Immature natural killer cell (primary cell): Measurements from ENCODE around the gene C11orf71. TPM values are rescaled to one million over a fixed set of nuclear protein-coding genes. Genes with fewer than 3 reads are reported as not detected.

Experiments
- DNase-seq, 3 donors: peaks; one replicate each; pipeline ENCODE4 v3.0.0; 2022; ENCODE audit warnings: mixed read lengths in 1 of 3
- H3K27ac Mint-ChIP-seq, 6 donors: one replicate each; pipeline ENCODE4 v1.8.0; 2020; ENCODE audit warnings: mixed read lengths in 6 of 6, mild to moderate bottlenecking in 5 of 6, inconsistent platforms in 4 of 6, moderate library complexity in 3 of 6
- H3K27me3 Mint-ChIP-seq, 3 donors: one replicate each; pipeline ENCODE4 v1.8.0; 2020 to 2021; ENCODE audit warnings: low read depth in 3 of 3, mild to moderate bottlenecking in 3 of 3, mixed read lengths in 3 of 3, moderate library complexity in 3 of 3, inconsistent platforms in 1 of 3
- H3K36me3 Mint-ChIP-seq, 3 donors: one replicate each; pipeline ENCODE4 v1.8.0; 2020; ENCODE audit warnings: mixed read lengths in 3 of 3, inconsistent platforms in 2 of 3, mild to moderate bottlenecking in 2 of 3
- H3K4me1 Mint-ChIP-seq, 2 donors: one replicate each; pipeline ENCODE4 v1.8.0; 2020; ENCODE audit warnings: inconsistent platforms in 2 of 2, mild to moderate bottlenecking in 2 of 2, mixed read lengths in 2 of 2, moderate library complexity in 1 of 2
- H3K4me3 Mint-ChIP-seq, 5 donors: one replicate each; pipeline ENCODE4 v1.8.0; 2020; ENCODE audit warnings: mild to moderate bottlenecking in 5 of 5, mixed read lengths in 5 of 5, inconsistent platforms in 3 of 5, moderate library complexity in 3 of 5
- H3K9me3 Mint-ChIP-seq, 6 donors: one replicate each; pipeline ENCODE4 v1.8.0; 2020; ENCODE audit warnings: mild to moderate bottlenecking in 6 of 6, mixed read lengths in 6 of 6, inconsistent platforms in 4 of 6, moderate library complexity in 3 of 6
- polyA plus RNA-seq, 3 donors: library from polyadenylated mRNA; unstranded; fragments of 300-500 nt; fragmentation: Illumina TruSeq; gene quantifications; one replicate each; pipeline ENCODE4 v1.2.3, GENCODE V29; 2021

Gene C11orf71
- polyA plus RNA-seq, result 10 to 100 TPM; 10.8 to 14.6 (median 13.8) TPM

GRCh38 chr11:114400216-114400914 lies at the start of gene C11orf71, which contains the start of gene RBM7:
TSS of gene C11orf71 (minus strand) at chr11:114400511. CDS start at chr11:114400331, 180 bp downstream.
TSS of gene RBM7 (plus strand) at chr11:114400666. CDS start at chr11:114400672, 6 bp downstream.
- Mint-ChIP-seq H3K27ac (peak within 1 kb of the TSS; percentile 98 to 99 (median 99)), H3K4me3 (peak within 1 kb of the TSS; percentile 96 to 97 (median 96)), H3K27me3 (peaks cover 3 to 10% (median 8%) of the 10 kb centered on the region in 3 donors), H3K9me3 (no peaks in the 10 kb centered on the region), H3K4me1 (peaks cover 49 to 71% of the 10 kb centered on the region in 2 donors), H3K36me3 (peaks cover 0 to 2% (median 1%) of the 10 kb centered on the region in 3 donors)
- DNase-seq, result peak; percentile 96 to 98 (median 98)

DNA sequence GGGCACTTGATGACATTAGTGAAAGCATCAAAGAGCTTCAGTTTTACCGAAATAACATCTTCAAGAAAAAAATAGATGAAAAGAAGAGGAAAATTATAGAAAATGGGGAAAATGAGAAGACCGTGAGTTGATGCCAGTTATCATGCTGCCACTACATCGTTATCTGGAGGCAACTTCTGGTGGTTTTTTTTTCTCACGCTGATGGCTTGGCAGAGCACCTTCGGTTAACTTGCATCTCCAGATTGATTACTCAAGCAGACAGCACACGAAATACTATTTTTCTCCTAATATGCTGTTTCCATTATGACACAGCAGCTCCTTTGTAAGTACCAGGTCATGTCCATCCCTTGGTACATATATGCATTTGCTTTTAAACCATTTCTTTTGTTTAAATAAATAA lies 49.5 kb upstream of the C11orf71 start:
- no peak overlapping the region for H3K27ac Mint-ChIP-seq
- H3K4me3 Mint-ChIP-seq, result no peak overlapping the region
- H3K9me3 Mint-ChIP-seq, result peaks cover 0 to 2% (median 0%) of the 10 kb centered on the region in 6 donors
- H3K36me3 Mint-ChIP-seq, result peaks cover 14 to 39% (median 32%) of the 10 kb centered on the region in 3 donors
- no peaks in the 10 kb centered on the region for H3K27me3 Mint-ChIP-seq
- no peak for DNase-seq
- no peaks in the 10 kb centered on the region for H3K4me1 Mint-ChIP-seq

GRCh38 chr11:114448749-114449482 lies 48.6 kb upstream of the C11orf71 start:
- H3K27ac Mint-ChIP-seq, result no peak overlapping the region
- H3K4me3 Mint-ChIP-seq, result no peak overlapping the region
- peaks cover 0 to 2% (median 0%) of the 10 kb centered on the region in 6 donors for H3K9me3 Mint-ChIP-seq
- H3K36me3 Mint-ChIP-seq, result peaks cover 14 to 45% (median 32%) of the 10 kb centered on the region in 3 donors
- no peak for DNase-seq
- no peaks in the 10 kb centered on the region for H3K4me1 Mint-ChIP-seq
- no peaks in the 10 kb centered on the region for H3K27me3 Mint-ChIP-seq

- Mint-ChIP-seq H3K27me3 (no peaks in the 10 kb centered on the region), H3K36me3 (peaks cover 14 to 49% (median 32%) of the 10 kb centered on the region in 3 donors), H3K27ac (no peak overlapping the region), H3K4me3 (no peak overlapping the region), H3K4me1 (no peaks in the 10 kb centered on the region), H3K9me3 (peaks cover 0 to 2% (median 0%) of the 10 kb centered on the region in 6 donors)
- no peak for DNase-seq
These were observed 47.6 kb upstream of the C11orf71 start for GRCh38 chr11:114447892-114448291.

GRCh38 chr11:114447444-114447843 lies 47.1 kb upstream of the C11orf71 start:
- Mint-ChIP-seq H3K27me3 (no peaks in the 10 kb centered on the region), H3K36me3 (peaks cover 14 to 49% (median 32%) of the 10 kb centered on the region in 3 donors), H3K4me3 (no peak overlapping the region), H3K9me3 (peaks cover 0 to 2% (median 0%) of the 10 kb centered on the region in 6 donors), H3K27ac (peak overlapping the region in 1 of 6 donors; percentile 4), H3K4me1 (peaks cover 0 to under 1% of the 10 kb centered on the region in 2 donors)
- DNase-seq, result no peak

DNA sequence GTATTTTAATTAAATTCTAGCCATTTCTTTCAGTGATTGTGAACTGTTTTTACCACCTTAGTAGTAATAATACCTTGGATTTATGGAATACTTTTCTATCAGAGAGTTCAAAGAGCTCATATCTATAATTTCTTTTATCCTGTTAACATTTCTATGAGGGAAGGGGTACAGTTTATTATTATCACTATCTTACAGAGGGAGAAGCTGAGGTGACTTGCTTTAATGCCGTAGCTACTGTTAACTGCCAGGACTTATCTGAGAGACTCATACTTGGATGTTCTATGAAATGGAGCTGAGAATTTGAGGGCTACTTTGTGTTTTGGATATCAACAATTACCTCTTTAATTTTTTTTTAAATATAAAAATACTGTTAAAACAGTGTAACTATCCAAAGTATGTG lies 42.2 kb upstream of the C11orf71 start:
- peaks cover 29 to 39% of the 10 kb centered on the region in 2 donors for H3K4me1 Mint-ChIP-seq
- no peak overlapping the region for H3K27ac Mint-ChIP-seq
- DNase-seq, result no peak
- H3K4me3 Mint-ChIP-seq, result no peak overlapping the region
- peaks cover 10 to 28% (median 11%) of the 10 kb centered on the region in 3 donors for H3K36me3 Mint-ChIP-seq
- H3K27me3 Mint-ChIP-seq, result peaks cover 7% of the 10 kb centered on the region in 3 donors
- peaks cover 0 to 2% (median 0%) of the 10 kb centered on the region in 6 donors for H3K9me3 Mint-ChIP-seq

- peaks cover 7% of the 10 kb centered on the region in 3 donors for H3K27me3 Mint-ChIP-seq
- peaks cover 29 to 39% of the 10 kb centered on the region in 2 donors for H3K4me1 Mint-ChIP-seq
- H3K27ac Mint-ChIP-seq, result no peak overlapping the region
- H3K4me3 Mint-ChIP-seq, result no peak overlapping the region
- peaks cover 7 to 23% (median 7%) of the 10 kb centered on the region in 3 donors for H3K36me3 Mint-ChIP-seq
- H3K9me3 Mint-ChIP-seq, result peaks cover 0 to 2% (median 0%) of the 10 kb centered on the region in 6 donors
- DNase-seq, result no peak
These were observed 41.6 kb upstream of the C11orf71 start for GRCh38 chr11:114441921-114442320.

GRCh38 chr11:114440971-114441763 lies 40.9 kb upstream of the C11orf71 start:
- Mint-ChIP-seq H3K4me1 (peaks cover 29 to 39% of the 10 kb centered on the region in 2 donors), H3K9me3 (no peaks in the 10 kb centered on the region), H3K36me3 (peaks cover 1 to 17% (median 1%) of the 10 kb centered on the region in 3 donors), H3K4me3 (peak overlapping the region in 2 of 5 donors; percentile 38 to 45), H3K27me3 (peaks cover 7% of the 10 kb centered on the region in 3 donors), H3K27ac (peak overlapping the region in 1 of 6 donors; percentile 21)
- DNase-seq, result no peak

DNA sequence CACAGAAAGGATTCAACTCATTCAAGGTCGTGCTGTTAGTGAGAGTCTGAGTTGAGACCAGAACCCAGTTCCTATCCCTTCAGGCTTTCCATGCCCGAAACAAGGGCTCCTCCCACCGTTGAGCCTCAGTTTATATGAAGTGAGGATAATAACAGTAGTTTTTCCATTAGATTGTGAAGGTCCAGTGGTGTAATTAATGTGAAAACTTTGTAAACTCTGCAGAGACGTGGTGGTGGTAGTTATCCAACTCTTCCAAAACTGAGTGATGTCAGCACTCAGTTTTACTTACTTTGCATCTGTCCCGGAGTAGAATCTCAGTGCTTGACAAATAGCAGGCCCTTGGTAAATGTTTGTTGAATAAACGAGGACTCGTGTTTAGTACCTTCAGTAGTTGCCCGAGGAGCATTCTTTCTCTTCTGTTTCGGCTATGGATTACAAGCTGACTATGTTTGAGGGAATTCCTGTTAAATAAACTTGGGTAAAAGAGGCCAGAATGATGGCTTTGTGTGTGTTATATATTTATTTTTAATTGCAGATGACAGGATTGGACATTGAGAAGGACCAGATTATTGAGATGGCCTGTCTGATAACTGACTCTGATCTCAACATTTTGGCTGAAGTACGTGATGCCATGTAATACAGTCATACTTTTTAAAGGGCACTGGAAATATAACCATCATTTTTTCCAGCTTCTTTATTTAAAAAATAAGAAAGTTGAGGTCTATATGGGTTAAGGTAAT lies 40.0 kb upstream of the C11orf71 start:
- peaks cover 0 to 14% (median 0%) of the 10 kb centered on the region in 3 donors for H3K36me3 Mint-ChIP-seq
- H3K9me3 Mint-ChIP-seq, result no peaks in the 10 kb centered on the region
- peak overlapping the region; percentile 51 to 93 (median 81) for H3K27ac Mint-ChIP-seq
- H3K4me3 Mint-ChIP-seq, result peak overlapping the region; percentile 90 to 97 (median 97)
- peaks cover 29 to 39% of the 10 kb centered on the region in 2 donors for H3K4me1 Mint-ChIP-seq
- peaks cover 7% of the 10 kb centered on the region in 3 donors for H3K27me3 Mint-ChIP-seq
- no peak for DNase-seq

DNA sequence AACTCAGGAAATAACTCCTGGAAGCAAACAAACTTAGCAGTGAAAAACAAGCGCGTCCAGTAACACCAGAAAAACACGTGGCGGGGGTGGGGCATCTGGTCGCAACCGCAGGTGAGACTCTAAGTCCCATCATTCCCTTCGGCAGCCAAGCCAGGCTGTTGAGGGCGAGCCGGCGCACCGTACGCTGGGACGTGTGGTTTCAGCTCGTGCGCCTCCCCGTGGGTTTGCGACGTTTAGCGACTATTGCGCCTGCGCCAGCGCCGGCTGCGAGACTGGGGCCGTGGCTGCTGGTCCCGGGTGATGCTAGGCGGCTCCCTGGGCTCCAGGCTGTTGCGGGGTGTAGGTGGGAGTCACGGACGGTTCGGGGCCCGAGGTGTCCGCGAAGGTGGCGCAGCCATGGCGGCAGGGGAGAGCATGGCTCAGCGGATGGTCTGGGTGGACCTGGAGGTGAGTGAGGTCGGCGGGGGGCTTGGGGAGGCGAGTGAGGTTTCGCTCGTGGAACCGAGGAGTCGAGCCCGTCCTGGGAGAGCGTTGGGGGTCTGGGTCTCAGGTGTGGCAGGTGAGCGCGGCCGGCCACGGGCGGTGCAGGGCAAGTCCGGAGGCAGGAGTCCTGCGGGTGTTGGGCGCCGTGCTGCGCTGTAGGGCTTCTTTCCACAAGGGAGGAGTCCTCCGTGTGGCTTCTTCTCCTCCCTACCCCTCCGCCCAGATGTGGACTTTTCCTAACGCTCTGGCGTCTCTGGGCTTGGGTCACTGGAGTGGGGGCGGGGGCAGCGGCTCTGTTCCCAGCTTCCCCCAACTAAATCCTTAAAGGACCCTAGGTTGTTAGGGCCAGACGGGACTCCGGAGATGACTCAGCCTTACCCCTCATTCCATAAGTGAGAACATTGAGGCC lies 39.2 kb upstream of the C11orf71 start, which contains the start of gene REXO2:
Gene REXO2, plus strand, starts transcription at position 239 of the 892 bp plus-strand sequence. Its CDS starts 62 bp downstream, at position 301.
- Mint-ChIP-seq H3K27me3 (peaks cover 7 to 12% (median 10%) of the 10 kb centered on the region in 3 donors), H3K9me3 (no peaks in the 10 kb centered on the region), H3K4me3 (peak within 1 kb of the TSS; percentile 90 to 97 (median 97)), H3K4me1 (peaks cover 29 to 39% of the 10 kb centered on the region in 2 donors), H3K36me3 (peaks cover 0 to 5% (median 0%) of the 10 kb centered on the region in 3 donors), H3K27ac (peak within 1 kb of the TSS; percentile 58 to 93 (median 84))
- peak; percentile 91 to 93 (median 92) for DNase-seq

GRCh38 chr11:114438303-114438702 lies 38.0 kb upstream of the C11orf71 start:
- DNase-seq, result no peak
- peak overlapping the region in 1 of 6 donors; percentile 93 for H3K27ac Mint-ChIP-seq
- H3K27me3 Mint-ChIP-seq, result peaks cover 7 to 12% (median 10%) of the 10 kb centered on the region in 3 donors

GRCh38 chr11:114433376-114433775 lies 33.1 kb upstream of the C11orf71 start:
- peaks cover 0 to 5% (median 3%) of the 10 kb centered on the region in 3 donors for H3K27me3 Mint-ChIP-seq

More at GRCh38 chr11:114438303-114438702, 38.0 kb upstream of the C11orf71 start:
- peaks cover 29 to 39% of the 10 kb centered on the region in 2 donors for H3K4me1 Mint-ChIP-seq
- H3K36me3 Mint-ChIP-seq, result peaks cover 0 to under 1% (median 0%) of the 10 kb centered on the region in 3 donors
- no peaks in the 10 kb centered on the region for H3K9me3 Mint-ChIP-seq
- H3K4me3 Mint-ChIP-seq, result peak overlapping the region in 3 of 5 donors; percentile 90 to 97 (median 97)

More at GRCh38 chr11:114433376-114433775, 33.1 kb upstream of the C11orf71 start:
- Mint-ChIP-seq H3K36me3 (no peaks in the 10 kb centered on the region), H3K4me1 (peaks cover 0 to 2% of the 10 kb centered on the region in 2 donors), H3K9me3 (no peaks in the 10 kb centered on the region), H3K27ac (no peak overlapping the region), H3K4me3 (no peak overlapping the region)
- DNase-seq, result no peak
